K562 (cell line): ENCODE measurements around the gene NPDC1. TPM values are rescaled to one million over a fixed set of nuclear protein-coding genes. Genes with fewer than 3 reads are reported as not detected.

Experiments used
- CHD1 ChIP-seq: fragments of 200-600 bp; sonication (generic); IDR thresholded peaks from one replicate; pipeline ENCODE4 v1.6.1; 2012; ENCODE audit warnings: mild to moderate bottlenecking, moderate library complexity, low read length, inconsistent platforms
- DACH1 ChIP-seq: fragments of 450-650 bp; IDR thresholded peaks from 2 replicates; pipeline ENCODE4 v1.6.1; 2018; ENCODE audit not compliant: partially characterized antibody
- ELK3 ChIP-seq: fragments of 450-650 bp; formaldehyde crosslinking; IDR thresholded peaks from 2 replicates; pipeline ENCODE4 v1.4.0; 2020; ENCODE audit warnings: mild to moderate bottlenecking
- FOXO4 ChIP-seq: fragments of 450-650 bp; formaldehyde crosslinking; IDR thresholded peaks from 2 replicates; pipeline ENCODE4 v1.4.0; 2020; ENCODE audit warnings: mild to moderate bottlenecking, moderate library complexity
- HOXB6 ChIP-seq: fragments of 250-450 bp; sonication (Bioruptor Pico); IDR thresholded peaks from 2 replicates; pipeline ENCODE4 v1.5.1; 2022; ENCODE audit warnings: mild to moderate bottlenecking, borderline replicate concordance
- IFI16 ChIP-seq: fragments of 250-450 bp; sonication (Bioruptor Pico); IDR thresholded peaks from 2 replicates; pipeline ENCODE4 v2.1.2; 2022; ENCODE audit warnings: mild to moderate bottlenecking, inconsistent platforms
- IRF1 ChIP-seq: sonication (generic); formaldehyde crosslinking; IDR thresholded peaks from 2 replicates; pipeline ENCODE4 v1.8.0; 2022; ENCODE audit warnings: missing genetic modification reagents, mild to moderate bottlenecking, borderline replicate concordance
- NRF1 ChIP-seq, 2 experiments: fragments of 450-650 bp; IDR thresholded peaks in 1 of 2; conservative IDR thresholded peaks in 1 of 2; 2 replicates each; pipeline ENCODE4 v1.6.1; 2014; ENCODE audit warnings: mild to moderate bottlenecking in 2 of 2
- PHB ChIP-seq: fragments of 250-450 bp; sonication (Bioruptor Pico); IDR thresholded peaks from 2 replicates; pipeline ENCODE4 v1.5.0; 2021
- PRMT5 ChIP-seq: sonication (generic); formaldehyde crosslinking; IDR thresholded peaks from 2 replicates; pipeline ENCODE4 v1.5.0; 2020; ENCODE audit warnings: missing genetic modification reagents
- SRSF9 ChIP-seq: fragments of 200-400 bp; formaldehyde crosslinking; IDR thresholded peaks from 2 replicates; pipeline ENCODE4 v1.6.1; 2017; ENCODE audit warnings: low read depth, low read length, borderline replicate concordance
- TCF15 ChIP-seq: fragments of 250-450 bp; sonication (Bioruptor Pico); IDR thresholded peaks from 2 replicates; pipeline ENCODE4 v1.8.0; 2022; ENCODE audit warnings: moderate library complexity, mild to moderate bottlenecking, inconsistent platforms
- U2AF2 ChIP-seq: fragments of 200-400 bp; formaldehyde crosslinking; optimal IDR thresholded peaks from 2 replicates; pipeline ENCODE3; 2017; ENCODE audit warnings: low read depth, mild to moderate bottlenecking, low read length
- UBTF ChIP-seq, 2 experiments: IDR thresholded peaks; 2 replicates each; pipeline ENCODE4 v1.6.1; 2012; ENCODE audit warnings: improper control_type of control experiment in 2 of 2, low read depth in 2 of 2, low read length in 2 of 2, borderline replicate concordance in 1 of 2
- ZBTB34 ChIP-seq: fragments of 250-450 bp; sonication (Bioruptor Pico); IDR thresholded peaks from 2 replicates; pipeline ENCODE4 v1.8.0; 2021; ENCODE audit warnings: mild to moderate bottlenecking, moderate library complexity
- ZFP91 ChIP-seq: sonication (generic); formaldehyde crosslinking; IDR thresholded peaks from 2 replicates; pipeline ENCODE4 v1.8.0; 2022; ENCODE audit warnings: mild to moderate bottlenecking, missing genetic modification reagents
- ZKSCAN3 ChIP-seq: fragments of 250-450 bp; sonication (Bioruptor Pico); IDR thresholded peaks from 2 replicates; pipeline ENCODE4 v1.4.0; 2020
- ZNF146 ChIP-seq: IDR thresholded peaks from one replicate; pipeline ENCODE4 v1.6.1; 2018; ENCODE audit warnings: missing compliant biosample characterization; ENCODE audit not compliant: unreplicated experiment
- ZNF780A ChIP-seq: fragments of 250-450 bp; sonication (Bioruptor Pico); IDR thresholded peaks from 2 replicates; pipeline ENCODE4 v1.5.0; 2021; ENCODE audit warnings: mild to moderate bottlenecking
- polyA plus RNA-seq, 8 experiments: library from polyadenylated mRNA; depleted of rRNA in 4 of 8; stranded (reverse) in 5 of 8; unstranded in 3 of 8; fragments of >200 nt; fragmentation: Nextera tagmentation in 2 of 8; fragmentation: Illumina TruSeq in 1 of 8; extraction: Ambion mirVana in 2 of 8; extraction: Trizol in 1 of 8; gene quantifications; 2 replicates each; pipeline versions ENCODE4 v1.2.1 to v1.2.3, GENCODE V29; 2011 to 2014; ENCODE audit warnings: inconsistent platforms in 1 of 8, missing spikeins in 1 of 8
- total RNA-seq, 7 experiments: library from RNA; depleted of rRNA in 6 of 7; stranded (reverse); fragments of >200 nt in 6 of 7; fragmentation: Illumina TruSeq in 2 of 7; extraction: Trizol in 2 of 7; gene quantifications; 2 replicates each; pipeline versions ENCODE4 v1.2.1 to v1.2.3, GENCODE V29; 2011 to 2021; ENCODE audit warnings: low replicate concordance in 1 of 7

NPDC1 gene
- total and polyA plus RNA-seq, 9 of the 15 experiments (the other 6 are each of a cell fraction or from before 2014, with no cell fraction given), result 0.06 to 2.1 (median 0.53) TPM; not detected in 3

- TF ChIP-seq ZFP91 (CRISPR knock-in tag) (no peak), ELK3 (CRISPR knock-in tag) (no peak), CHD1 (peak; percentile 88), UBTF (IDR thresholded peaks at IDR 0.05; ENCODE audit: borderline replicate concordance in 1 of 2, low read depth in 2 of 2, low read length in 2 of 2) (0 out of 4 replicates have a peak, but pooled peaks of 1 of the 2 experiments have one; percentile 10), NRF1 (conservative IDR thresholded peaks at IDR 0.05 in 1 of 2, IDR thresholded peaks at IDR 0.05 in 1 of 2) (no peak), DACH1 (no peak), FOXO4 (CRISPR knock-in tag) (no peak), U2AF2 (no peak), ZBTB34 (CRISPR knock-in tag) (no peak), SRSF9 (no peak), TCF15 (no peak), PHB (CRISPR knock-in tag) (no peak), PRMT5 (no peak), IRF1 (no peak), IFI16 (CRISPR knock-in tag) (no peak), ZNF780A (CRISPR knock-in tag) (no peak), ZNF146 (no peak), ZKSCAN3 (no peak), HOXB6 (CRISPR knock-in tag) (no peak)
Measured at GRCh38 chr9:137085920-137086530, 40.0 kb upstream of the NPDC1 start (continued).
